GM21576 (cell line): ENCODE data around the gene KLHL29.
"Not testable (repeated sequence)": the region's sequence is repeated elsewhere in the genome, so short reads cannot be mapped to it uniquely, and the experiment has no call there.

Experiments used
- ATAC-seq: cut with Tn5 transposase; IDR thresholded peaks from one replicate; pipeline ENCODE4 v1.9.1; 2021; ENCODE audit warnings: mild to moderate bottlenecking, moderate library complexity; ENCODE audit not compliant: unreplicated experiment

The KLHL29 gene

DNA sequence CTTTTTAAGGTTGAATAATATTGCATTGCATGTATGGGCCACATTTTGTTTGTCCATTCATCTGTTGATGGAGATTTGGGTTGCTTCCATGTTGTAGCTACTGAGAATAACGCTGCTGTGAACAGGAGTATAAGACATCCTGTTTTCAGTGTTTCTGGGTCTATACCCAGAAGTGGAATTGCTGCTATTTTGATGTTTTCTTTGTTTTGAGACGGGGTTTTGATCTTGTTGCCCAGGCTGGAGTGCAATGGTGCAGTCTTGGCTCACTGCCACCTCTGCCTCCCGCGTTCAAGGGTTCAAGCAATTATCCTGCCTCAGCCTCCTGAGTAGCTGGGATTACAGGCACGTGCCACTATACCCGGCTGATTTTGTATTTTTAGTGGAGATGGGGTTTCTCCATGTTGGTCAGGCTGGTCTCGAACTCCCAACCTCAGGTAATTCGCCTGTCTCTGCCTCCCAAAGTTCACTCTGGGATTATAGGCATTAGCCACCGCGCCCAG is 6.3 kb downstream of the KLHL29 start:
- not testable (repeated sequence) for ATAC-seq

DNA sequence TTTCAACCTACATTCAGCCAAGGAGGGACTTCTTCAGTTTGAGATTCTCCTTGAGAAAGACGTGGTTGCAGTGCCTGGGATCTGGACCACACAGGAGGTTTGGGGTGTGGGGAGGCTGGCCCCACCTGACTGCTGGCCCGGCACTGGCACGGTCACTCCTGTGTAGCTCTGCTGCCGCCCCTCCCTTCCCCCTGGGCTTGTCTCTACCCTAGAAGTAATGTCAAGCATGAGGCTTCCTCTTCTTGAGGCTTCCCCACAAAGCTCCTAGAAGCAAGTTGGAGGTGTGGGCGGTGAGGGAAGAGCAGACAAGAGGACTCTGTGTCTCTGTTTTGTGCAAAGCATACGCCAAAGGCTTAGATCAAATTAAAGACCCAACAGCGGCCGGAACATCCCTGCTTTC is 8.7 kb downstream of the KLHL29 start:
- no peak for ATAC-seq

DNA sequence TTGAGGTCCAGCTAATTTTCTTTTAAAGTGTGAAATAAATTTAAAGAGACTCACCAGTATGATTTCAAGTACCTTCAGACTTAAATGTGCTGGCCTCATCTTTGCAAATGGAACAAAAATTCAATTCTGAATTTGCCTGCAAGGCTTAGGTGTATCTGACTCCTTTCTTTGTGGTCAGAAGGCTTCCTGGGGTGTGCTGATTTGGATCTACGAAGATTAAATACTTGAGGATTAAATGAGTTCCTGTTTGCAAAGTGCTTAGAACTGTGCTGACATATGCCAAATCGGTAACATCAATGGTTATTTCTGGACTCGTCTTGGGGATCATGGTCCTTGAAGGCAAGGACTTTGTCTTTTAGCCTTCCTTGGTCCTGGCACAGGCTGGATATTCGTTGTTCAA is 9.7 kb downstream of the KLHL29 start:
- ATAC-seq, result no peak

DNA sequence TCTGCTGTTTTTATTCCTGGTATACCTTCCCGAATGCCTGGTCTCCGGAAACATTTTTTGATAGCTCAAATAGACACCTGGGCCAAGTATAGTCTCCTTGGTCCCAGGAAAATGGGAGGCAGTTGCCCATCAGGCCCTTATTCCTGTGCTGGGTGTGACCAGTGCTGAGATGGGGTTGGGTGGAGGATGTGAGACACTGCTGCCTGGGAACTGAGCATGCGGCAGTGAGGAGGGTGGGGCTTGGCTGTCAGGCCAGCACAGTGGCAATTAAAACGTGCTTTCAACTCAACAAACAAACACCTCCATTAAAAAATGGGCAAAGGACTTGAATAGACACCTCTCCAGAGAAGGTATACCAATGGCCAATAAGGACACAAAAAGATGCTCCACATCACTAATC is 12.5 kb downstream of the KLHL29 start:
- ATAC-seq, result no peak

DNA sequence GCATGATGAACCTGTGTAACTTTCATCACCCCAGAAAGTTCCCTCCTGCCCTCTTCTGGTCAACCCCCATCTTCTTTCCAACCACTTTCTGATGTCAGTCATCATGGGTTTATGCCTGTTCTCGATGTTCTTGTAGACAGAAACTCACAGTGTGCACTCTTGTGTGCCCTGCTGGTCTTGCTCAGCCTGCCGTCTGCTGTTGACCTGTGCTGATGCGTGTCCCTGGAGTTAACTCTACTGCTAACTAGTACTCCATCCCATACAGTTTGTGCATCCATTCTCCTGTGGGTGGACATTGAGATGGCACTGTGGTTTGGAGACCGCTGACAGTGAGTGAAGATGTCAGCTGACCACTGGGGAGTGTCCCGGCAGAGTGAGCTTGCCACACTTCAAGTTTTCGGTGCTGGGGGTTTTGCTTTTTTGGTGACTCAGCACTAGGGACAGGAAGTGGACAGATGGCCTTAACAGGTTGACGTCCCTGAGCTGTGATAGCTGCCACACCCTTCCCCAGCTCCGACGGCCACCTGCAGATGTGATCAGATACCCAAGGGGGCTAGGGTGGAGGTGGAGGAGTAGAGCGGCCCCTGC is 14.8 kb downstream of the KLHL29 start:
- peak; percentile 72 for ATAC-seq

DNA sequence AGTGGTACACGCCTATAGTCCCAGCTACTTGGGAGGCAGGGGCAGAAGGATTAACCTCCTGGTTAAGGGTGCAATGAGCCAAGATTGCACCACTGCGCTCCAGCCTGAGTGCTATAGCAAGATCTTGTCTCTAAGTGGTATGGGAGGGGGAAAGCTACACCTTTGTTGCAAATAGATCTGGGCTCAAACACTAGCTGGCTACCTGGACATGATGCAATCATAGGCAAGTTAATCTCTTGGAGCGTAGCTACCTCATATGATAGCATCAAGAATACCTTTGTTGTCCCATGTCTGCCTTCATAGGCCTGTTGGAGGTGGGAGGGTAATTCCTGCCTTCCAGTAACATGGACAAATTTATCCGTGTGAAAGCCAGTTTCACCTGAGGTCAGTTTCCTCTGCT is 15.7 kb downstream of the KLHL29 start:
- ATAC-seq, result no peak

DNA sequence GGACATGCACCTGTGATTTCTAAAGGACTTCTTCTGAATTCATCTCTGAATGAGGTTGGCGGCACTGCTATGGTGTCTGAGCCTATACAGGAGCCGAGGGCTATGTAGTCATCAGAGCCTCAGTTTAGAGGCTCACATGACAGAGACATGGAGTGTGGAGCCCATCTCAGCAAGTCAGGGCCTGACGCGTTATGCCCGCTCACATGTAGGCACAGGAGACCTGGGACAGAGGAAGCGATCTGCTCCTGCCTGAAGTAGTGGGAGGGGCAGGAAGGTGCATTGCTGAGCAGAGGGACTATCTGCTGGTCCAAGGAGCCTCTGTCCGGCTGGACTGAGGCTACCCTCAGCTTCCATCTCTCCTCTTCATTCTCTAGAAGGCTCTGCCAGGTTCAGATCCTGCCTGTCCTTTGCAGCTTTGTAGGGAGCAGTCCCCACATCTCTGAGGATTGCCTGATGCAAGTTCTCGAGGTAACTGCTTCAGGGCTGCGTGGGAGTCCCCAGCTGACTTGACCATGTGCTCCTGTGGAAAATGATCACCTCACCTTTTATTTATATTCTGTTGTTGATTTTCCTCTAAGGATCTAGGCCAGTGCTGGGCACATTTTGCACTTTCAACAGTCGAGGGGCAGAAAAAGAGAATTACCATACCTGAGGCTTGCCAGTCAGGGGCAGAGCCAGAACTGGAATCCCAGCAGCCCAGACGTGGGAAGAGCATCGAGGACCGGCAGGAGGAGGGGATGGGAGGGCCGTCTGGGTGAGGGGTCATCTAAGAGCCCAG is 16.6 kb downstream of the KLHL29 start:
- ATAC-seq, result no peak

DNA sequence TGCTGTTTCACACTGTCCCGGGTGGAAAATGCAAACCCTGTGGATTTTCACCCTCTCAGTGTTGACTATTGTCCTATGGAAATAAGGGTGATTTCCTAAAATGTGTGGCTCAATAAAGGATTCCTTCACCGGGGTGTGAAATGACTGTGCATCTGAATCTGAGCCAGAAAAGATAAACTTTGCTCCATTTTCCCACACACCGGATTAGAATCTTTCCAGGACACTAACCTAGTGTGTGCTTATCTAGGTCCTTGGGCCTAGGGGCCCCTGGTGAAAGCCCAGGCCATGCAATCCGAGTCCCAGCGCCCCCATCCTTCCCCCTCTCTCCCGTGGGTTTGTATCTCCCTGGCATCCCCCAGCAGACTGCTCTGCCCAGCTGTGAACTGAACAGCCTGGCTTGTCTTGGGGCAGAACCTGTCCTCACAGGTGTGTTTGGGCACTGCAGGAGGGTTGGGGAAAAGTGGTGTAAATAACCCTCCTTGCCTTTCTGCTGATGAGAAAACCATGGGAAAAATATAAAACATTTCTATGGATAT is 17.3 kb downstream of the KLHL29 start:
- no peak for ATAC-seq

DNA sequence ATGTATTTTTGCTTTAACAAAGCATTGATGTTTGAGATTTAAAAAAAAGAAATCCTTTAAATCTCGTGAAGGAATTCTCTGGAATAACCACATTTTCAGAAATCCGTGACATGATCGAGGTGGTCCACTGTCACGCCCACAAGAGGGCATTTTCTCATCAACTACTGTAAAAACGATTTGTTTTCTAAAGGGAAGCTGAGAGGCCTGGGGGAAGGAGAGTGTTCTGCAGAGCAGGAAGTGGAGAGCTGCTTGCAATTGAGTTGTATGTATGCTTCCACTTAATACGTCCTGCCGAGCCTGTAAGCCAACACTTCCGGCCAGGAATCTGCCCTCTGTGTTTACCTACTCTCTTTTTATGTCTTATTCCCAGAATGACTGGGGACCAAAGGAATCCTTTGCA is 19.4 kb downstream of the KLHL29 start:
- ATAC-seq, result peak; percentile 49

DNA sequence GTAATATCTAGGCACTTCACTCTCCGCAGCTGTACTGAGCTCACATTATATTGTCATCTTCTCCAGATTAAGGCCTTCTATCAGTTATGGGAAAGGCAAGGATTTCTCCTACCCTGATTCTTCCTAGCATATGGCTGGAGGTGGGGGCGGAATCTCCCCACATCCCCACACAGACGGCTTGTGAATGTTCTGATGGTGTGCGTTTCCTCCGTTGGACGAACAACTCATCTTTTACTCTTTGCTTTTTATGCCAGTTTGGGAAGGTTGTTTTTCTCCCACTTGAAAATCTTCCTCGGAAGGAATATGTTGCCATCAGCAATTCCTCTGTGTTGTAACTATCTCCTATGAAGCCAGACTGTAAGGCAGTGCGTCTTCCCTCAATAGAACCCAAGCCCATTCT is 24.3 kb downstream of the KLHL29 start:
- no peak for ATAC-seq

DNA sequence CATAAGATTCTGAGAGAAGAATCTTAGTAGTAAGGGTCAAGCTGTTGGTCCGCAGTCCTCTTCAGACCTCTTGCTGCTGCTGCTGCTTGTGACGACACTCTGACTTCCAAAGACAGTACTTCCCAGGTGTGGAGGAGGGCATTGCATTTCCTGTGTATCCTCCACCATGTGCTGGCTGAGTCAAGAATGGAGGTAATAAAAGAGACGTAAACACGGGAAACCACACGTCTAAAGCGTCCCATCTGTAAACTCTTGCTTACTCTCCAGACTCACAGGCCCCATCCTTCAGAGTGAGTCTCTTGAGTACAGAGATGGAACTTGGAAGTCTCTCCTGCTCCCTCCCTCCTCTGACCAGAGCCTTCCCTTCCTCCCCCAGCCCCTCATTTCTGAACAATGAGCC is 25.6 kb downstream of the KLHL29 start:
- ATAC-seq, result no peak

DNA sequence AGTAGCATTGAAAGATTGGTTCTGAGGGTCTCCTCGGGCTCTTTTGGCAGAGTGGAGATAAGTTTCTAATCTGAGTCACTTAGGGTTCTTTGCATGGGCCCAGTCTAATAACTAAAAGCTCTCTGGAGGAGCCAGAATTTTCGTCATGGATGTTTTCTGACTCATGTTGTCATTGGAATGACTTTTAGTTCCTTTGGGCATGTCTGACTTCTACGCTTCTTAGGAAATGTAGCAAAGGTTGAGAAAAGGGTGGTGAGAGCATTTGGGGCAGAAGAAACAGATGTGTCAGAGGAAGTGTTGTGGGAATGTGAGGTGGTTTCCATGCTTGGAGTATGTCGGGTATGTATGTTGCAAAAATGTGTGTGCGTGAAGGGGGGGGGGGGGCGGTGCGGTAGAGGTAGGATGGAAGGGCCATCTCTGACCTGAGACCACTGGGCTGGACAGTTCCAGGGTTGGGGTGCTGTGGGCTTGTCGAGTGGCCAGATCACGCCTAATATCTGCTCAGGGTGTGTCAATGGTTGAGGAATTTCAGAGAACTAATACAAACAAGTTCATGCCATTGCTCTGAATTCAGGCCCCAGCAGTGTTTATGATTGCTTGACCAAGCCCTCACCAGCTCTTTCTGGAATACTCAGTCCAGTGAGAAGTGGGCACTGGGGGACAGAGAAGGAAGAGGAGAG is 26.9 kb downstream of the KLHL29 start:
- no peak for ATAC-seq

DNA sequence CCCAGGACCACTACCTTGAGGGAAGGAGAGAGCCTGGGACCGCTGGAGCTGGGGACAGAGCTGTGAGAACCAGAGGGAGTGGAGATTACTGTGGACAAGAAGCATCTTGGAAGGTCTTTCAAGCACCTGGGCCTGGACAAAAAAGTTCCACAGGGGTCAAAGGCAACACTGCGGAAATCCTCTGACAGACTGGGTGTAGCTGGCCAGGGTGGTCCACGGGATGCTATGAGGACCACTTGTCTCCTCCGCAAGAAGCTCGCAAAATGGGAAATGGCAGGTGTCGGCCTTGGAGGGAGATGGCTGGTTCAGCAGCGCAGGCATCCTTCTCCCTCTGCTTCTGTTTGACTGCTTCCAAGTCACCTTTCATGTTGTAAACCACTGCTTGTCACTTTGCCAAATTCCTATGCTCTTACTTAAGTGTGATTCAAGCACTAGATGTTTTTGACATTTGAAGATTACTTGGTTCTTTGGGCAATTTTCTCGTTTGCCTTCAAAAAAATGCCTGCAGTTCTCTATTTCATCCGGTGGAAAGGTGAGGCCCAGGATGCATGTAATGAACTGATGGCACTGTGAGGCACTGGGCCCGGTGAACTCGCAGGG is 27.7 kb downstream of the KLHL29 start:
- no peak for ATAC-seq

DNA sequence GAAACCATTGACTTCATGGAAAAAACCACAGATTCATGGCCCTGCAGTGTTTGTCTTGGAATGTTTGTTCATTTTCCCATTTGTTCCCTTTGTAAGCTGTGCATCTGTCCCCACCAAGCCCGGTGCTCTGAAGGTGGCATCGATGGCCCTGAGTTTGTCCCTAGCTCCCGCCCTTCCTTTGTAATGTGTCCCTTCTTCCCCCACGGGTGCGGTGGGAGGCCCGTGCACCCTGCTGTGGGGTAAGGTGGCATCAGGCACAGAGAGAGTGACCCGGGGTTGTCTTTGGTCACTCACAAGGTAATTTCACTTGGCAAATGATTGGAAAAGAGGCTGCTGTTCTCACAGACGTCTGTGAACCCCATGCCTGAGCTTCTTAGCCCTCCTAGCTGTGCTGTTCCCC is 28.7 kb downstream of the KLHL29 start:
- no peak for ATAC-seq

DNA sequence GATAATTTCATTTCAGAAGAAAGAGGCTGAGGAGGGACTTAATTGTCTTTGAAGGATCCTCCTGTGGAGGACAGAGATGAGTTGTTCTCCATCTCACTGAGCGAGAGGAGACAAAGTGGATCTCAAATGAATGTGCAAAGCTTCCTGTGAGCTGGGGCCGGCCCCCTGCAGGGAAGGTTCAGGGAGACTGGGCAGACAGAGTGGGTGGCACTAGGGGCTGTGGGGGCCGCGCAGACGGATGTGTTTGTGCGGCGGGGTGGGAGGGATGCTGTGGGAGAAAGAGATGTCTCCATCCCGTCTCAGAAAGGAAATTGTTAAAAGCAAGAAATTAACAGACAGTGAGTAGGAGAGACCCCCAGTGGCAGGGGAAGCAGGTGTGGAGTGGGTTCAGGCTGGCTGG is 29.1 kb downstream of the KLHL29 start:
- no peak for ATAC-seq

DNA sequence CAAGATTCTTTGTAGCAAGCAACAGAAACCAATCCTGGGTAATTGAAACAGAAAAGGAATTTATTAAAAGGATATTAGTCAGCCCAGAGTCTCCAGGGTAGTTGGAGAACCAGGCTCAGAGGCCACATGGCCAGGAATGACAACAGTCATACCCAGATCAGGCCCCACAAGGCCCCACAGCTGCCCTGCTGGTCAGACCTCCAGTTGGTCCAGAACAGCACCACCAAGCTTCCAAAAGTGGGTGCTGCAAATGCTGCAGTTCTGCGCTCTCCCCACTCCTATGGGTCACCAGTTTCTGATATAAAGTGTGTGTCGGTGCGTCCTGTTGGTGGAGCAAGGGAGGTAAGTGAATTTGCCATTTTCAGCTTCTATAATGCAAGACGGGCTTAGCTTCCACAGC is 29.9 kb downstream of the KLHL29 start:
- no peak for ATAC-seq

DNA sequence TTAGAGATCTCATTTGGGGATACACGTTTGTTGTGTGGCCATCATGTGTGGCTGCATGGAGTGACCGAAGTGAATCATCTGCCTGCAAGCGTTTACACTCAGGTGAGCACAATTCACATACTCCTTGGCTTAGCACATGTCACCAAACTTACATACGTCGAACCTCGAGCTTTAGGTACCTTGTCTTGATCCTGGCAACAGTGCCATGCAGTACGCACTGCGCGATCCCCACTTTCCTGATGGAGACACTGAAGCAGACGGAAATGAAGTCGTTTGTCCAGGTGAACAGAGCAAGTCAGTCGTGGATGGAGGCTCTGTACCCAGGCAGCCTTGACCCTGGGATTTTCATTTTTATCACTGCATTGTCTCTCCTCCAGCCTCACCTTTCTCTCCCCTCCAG is 32.3 kb downstream of the KLHL29 start:
- no peak for ATAC-seq

DNA sequence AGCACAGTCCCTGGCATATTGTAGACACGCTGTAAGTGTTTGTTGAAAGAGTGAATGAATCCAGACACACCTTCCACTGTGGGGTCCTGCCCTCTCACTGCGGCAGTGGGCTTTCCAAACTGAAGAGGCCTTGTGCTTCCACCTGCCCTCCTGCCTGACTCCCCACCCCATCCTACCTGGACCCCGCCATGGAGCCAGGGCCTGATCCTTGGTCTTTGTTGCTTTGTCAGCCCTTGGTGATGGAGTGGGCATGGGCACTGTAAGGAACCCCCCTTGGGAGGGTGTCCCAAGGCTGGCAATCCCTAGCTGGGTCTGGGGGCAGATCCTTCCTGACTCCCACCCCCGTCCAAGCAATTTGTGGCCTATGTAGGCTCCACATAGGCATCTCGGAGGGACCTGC is 33.1 kb downstream of the KLHL29 start:
- ATAC-seq, result no peak

DNA sequence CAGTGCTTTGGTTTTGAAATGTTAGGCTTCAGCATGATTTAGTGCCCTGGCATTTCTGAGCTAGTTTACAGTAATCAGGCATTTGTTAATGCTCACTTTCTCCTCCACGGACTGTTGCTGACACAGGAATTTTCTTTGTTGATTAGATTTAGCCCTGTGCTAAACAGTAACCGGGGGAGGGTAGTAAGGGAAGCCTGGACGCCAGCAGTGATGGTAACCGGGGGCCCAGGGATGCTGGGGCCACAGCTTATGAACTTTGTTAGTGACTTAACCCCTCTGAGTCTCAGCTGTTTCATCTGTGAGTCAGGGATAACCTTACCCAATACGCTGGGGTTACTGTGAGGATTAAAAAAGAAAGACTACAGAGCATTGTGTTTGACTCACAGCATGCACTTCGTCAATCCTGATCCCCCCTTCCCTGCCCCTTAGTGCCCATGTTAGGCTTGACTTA is 33.5 kb downstream of the KLHL29 start:
- ATAC-seq, result no peak

DNA sequence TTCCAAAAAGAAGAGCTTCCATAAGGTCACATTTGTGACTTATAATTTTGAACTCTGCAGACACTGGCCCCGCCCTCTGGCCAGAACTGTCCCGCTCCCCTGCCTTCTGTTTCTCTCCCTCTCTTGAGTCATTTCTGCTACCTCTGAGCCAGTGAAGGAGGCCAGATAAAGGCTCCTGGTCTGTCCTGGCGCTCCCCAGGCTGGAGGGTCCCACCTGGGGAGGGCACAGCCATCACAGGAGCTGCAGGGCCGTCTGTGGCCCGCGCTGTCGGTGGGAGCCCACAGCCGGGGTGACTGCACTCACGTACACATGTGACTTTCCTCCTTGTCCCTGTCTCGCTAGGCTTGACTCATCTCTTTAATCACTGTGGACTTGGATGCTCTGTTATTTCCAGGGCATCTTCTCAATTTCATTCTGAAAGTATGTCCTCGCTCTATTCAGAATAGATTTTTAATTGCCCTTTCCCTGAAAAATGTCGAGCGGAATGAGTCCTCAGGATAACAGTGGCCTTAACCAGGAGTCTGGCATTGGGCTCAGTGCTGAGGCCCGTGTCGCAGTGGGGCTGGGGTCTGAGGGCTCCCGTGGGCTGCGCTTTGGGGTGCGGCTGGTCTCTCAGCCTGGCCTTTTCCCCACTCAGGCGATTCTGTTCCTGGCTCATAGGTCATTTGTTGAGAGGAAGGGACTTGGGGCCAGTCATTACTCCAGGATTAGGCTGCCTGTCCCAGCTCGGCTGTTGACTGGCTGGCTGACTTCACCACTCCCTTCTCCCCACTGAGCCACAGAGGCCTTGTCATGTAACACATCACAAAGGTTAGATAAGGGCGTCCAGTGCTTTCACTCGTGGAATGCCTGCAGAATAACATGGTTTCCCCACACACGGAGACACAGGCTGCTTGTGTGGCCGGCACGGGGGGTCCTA is 34.5 kb downstream of the KLHL29 start:
- ATAC-seq, result no peak
